NCI-H774 (cell line): ENCODE data around the gene ZNF488.
A peak's percentile ranks its signal among the peaks of the same experiment; 100 is the strongest.

Source experiments
- DNase-seq: peaks from one replicate; lab custom pipeline; 2025; lab: John Stamatoyannopoulos, UW

The ZNF488 gene

DNA sequence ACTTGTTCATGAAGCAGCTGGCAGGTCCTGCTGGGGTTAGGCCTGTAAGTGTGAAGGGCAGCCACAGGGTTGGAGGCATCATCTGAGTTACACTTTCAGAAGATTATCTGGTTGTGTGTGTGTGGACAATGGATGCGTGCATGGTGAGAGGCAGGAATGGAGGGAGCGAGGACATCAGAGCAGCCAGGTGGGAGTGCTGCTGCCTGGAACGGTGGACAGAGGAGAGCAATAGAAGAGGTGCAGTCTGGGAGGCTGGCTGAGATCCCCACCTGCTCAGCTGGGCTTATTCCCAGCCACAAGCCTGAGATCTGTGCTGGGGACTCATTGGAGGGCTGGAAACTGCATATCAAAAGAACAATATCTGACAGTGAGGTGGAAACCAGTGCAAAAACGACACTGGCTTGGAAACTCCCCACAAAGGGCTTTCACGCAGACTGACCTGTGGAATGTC, 17.9 kb downstream of the ZNF488 start:
- no peak for DNase-seq

DNA sequence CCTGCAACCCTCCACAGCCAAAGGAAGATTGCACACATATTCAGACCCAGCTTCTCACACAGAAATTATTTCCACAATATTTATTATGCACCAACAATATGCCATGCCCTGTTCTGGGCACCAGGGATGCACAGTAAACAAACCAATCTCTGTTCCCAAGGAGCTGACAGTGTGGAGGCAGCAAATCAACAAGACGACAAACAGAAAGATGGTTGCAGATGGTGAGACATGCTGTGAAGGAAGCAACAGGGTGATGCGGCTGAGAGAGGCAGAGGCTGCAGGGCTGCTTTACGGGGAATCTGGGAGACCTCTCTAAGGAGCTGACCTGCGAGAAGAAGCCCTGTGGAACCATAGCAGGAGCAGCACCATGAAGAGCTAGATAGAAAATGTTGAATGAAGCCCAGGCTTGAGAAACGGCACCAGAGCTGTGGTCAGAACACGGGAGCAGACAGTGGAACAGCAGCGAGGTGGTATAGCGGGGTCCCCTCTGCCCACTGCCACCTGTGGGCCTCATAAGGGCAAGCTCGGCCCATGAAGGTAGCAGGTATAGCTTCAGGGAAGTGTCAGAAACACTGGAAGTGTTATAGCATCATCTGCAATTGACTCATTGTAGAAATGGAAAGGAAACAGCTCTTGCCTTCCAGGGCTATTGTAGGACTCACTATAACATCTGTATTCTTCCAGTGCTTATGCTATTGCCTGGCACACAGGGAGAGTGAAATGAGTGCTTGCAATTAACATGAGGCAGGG, 18.5 kb downstream of the ZNF488 start:
- DNase-seq, result no peak

DNA sequence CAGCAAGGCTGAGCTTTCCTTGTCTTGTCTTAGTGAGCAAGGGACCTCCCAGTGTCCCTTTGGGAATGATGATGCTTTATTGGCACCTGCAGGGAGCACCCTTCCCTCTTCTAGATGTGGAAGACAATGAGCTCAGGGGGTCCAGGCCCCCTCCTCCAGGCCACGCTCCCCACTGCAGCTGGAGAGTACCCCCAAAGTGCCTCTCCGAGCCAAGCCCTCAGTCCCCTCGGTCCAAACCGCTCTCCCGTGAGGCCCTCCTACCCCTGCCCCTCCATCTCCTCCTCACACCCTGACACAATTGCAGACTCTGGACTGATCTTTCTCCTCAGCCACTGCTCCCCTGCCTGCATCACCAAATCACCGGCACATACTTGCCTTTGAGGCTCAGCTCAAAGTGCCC, 19.2 kb downstream of the ZNF488 start:
- no peak for DNase-seq

DNA sequence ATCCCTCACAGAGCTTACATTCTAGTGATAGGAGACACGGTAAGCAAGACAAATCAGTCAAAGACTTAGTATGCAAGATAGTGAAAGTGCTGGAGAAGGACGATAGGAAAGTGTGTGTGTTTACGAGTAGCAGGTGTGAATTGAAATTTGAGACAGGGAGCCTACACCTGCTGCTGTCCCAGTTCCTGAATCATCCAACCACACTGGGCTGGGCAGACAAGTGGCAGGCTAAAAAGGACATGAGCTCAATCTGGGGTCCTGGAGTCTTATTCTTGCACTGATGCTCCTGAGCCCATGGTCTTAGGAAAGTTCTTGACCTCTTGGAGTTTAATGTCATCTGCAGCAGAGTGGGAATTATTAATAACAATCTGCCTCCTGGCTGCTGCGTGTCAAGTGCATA, 19.7 kb downstream of the ZNF488 start:
- DNase-seq, result peak; percentile 46

DNA sequence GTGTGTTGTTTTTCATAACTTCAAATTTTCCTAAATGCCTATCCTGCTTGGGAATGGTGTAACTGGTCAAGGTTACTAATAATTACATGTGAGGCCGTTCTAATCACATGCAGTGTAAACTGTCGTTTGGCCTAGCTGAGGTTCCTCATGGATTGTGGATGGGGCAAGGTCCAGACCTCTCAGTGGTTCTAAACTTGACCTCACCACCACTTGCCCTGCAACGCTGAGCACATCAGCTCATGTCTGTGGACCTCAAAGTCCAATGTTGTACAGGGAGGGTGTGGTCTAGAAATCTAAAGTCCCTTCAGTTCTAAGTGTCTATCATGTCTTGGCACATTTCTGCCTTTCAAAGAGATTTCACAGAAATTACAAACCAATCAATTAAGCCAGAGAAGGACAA, 20.3 kb downstream of the ZNF488 start:
- DNase-seq, result no peak

DNA sequence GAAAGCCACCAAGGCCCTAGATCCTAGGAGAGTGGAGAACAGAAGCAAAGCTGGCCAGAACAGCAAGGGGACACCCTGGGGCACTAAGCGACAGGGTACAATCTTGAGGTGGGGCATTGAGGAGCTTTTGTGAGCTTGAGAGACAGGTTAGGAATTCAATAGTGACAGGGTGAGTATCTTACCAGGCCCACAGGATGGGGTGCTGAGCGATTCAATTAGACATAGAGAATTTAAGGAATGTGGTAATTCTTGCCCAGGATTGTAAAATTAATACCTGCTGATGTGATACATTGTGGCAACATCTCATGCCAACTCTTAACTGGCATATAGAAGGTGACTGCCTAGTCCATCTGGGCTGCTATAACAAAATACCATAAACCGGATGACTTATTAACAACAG, 21.9 kb downstream of the ZNF488 start:
- DNase-seq, result no peak

DNA sequence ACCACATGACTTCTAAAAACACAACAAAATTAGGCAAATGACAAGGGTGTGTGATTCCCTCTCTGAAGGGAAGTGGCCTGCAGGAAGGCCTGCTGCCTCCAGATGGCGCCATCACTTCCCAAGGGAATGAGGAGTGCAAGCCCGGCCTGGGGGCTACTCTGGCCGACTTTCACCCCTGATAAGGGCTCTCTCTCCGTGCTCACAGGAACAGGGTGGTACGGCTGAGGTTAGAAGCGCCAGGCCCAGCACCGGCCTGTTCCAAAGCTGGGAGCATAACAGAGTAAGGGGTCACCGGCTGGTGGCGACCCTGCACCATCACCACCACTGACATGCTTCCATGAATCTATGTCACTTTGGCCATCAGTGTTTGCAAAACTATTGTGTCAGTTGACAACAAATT, 22.8 kb downstream of the ZNF488 start:
- DNase-seq, result peak; percentile 24

DNA sequence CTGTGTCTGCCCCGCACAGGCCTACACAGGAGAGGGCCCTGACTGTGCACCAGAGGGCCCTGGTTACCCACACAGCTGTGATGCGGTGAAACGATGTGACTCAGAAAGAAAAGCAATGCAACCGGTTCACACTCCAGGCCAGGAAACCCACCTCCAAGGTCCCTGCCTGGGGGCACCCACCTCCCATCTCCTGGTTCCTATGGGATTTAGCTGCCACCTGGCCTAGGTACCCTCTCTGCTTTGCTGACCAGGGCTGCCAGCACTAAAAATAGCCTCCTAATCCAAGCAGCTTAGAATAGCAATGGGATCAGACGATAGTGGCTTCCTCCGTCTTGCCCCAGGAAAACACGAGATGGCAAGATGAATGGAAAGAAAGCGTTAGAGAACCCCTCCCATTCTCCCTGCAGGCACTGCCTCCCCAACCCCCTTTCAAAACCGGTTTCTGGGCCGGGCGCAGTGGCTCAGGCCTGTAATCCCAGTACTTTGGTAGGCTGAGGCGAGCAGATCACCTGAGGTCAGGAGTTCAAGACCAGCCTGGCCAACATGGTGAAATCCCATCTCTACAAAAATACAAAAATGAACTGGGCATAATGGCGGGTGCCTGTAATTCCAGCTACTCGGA, 23.6 kb downstream of the ZNF488 start:
- DNase-seq, result no peak

DNA sequence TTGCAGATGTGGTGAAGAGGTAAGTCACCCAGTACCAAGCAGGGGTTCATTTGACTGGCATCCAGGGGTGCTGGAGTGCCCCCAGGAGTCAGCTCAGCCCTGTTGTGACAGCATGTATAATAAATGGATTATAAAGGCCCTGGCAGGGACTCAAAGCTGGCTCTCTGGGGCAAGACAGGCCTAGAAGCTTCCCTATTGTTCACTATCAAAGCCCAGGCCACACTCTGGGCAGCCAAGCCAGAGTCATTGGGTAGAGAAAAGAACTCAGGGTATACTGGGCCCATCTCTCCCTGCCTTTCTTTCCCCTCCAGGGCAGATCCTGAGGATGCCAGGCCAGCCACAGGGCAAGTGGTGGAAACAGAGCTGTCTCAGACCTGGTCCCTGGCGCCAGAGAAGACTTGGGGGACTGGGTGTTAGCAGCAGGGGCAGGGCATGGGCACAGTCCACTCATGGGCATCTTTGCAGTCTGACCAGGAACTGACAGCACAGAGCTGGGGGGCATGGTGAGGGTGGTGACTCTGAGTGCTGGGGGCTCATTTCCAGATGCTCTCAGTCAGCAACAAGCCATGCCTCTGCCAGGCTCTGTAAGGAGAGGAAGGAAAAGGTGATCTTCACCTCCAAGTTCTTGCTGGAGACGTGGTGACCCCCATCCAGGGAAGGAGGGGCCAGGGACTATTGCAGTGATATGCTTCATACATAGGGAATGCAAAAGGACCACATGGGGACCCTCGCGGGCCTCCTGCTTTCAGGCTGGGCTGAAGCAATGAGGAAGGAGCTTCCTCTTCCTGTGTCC, 24.3 kb downstream of the ZNF488 start:
- no peak for DNase-seq

DNA sequence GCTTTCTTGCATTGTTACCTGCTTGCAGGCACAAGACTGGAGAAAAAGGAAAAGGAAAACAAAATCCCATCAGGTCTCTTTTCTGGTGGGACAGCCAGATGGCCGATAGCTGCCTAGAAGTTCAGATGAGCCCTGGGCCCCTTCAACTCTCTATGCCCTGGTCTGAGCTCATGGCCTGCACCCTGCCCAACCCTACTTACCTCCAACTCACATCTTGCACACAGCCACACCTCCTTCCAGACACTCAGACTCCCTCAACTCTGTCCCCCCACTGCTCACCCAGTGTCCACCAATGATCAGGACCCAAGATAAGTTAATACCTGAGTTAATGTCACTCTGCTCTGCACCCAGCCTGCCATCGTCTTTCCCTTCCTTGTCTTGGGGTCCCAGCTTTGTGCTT, 25.0 kb downstream of the ZNF488 start:
- no peak for DNase-seq

DNA sequence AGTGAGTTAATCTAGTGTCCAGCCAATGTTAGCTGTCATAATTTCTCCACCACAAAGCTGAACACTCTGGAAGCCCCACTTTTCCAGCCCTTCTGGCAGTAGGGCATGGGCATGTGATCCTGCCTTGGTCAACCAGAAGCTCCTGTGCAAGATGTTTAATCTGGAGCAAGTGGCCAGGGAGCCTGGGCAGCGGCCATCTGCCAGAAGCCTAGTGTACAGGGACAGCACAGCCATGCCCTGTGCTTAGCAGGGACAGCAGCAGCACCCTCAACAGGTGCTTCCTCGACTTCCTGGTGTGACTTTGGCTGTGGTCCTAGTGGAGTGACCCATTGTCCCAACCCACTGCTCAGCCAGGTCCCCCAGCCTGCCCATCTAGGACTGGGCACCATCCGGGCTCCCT, 25.6 kb downstream of the ZNF488 start:
- DNase-seq, result no peak

DNA sequence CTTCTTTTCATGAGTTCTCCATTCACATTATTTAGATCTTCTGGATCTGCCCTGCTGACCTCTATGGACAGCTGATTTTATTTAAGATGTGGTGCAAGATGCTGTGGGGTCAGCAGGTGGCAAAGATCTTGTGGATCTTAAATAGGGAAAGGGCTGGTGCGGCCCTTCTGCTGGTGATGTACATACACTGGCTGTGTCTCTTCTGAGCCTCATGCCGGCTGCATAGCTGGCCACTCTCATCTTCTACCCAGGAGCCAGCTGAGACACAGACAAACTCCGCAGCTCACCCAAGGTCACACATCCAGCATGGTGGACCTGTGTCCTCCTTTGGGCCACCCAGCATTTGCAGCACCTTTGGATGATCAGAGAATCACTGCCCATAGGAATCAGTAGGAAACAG, 26.2 kb downstream of the ZNF488 start:
- DNase-seq, result no peak

DNA sequence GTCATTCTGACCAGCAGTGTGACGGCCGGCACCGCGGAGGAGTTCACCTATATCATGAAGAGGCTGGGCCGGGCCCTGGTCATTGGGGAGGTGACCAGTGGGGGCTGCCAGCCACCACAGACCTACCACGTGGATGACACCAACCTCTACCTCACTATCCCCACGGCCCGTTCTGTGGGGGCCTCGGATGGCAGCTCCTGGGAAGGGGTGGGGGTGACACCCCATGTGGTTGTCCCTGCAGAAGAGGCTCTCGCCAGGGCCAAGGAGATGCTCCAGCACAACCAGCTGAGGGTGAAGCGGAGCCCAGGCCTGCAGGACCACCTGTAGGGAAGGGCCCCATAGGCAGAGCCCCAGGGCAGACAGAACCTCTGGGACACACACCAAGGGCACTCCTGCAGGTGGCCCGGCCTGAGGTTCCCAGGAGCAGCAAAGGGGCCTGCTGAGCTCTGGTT, 26.9 kb downstream of the ZNF488 start:
- no peak for DNase-seq

DNA sequence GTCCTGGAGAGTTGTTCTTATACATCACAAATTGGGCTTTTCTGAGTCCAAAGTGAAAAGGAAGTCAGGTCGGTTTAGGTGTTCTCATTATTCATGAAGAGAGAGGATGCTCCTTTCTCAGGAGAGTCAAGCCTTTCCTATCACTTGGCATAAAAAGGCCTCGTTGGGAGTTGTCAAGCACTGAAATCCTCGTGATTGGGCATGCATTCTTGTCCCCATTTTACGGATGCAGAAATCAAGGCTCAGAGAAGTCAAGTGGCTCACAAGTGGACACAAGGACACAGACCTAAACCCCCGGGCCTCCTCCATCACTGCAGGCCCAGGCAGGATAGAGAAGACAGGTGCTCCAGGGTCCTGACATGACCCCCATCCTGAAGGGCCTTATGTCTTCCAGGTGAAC, 27.4 kb downstream of the ZNF488 start:
- no peak for DNase-seq

DNA sequence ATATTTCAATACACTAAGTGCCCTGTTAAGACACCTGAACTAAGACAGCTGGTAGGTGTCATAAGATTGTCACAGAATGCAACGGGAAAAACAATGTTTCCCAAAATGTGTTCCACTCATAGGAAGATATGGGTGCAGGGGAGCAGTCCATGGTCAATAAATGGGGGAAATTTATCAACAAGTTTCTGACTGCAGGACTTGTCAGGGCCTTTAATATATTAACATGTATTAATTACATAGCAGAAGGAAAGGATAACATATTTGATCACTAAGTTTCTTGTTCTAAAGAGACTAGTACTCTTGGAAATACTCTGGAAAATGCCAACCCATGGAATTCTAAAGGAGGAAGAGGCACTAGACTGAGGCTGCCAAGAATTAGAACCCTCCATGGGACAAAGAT, 29.2 kb downstream of the ZNF488 start:
- no peak for DNase-seq

DNA sequence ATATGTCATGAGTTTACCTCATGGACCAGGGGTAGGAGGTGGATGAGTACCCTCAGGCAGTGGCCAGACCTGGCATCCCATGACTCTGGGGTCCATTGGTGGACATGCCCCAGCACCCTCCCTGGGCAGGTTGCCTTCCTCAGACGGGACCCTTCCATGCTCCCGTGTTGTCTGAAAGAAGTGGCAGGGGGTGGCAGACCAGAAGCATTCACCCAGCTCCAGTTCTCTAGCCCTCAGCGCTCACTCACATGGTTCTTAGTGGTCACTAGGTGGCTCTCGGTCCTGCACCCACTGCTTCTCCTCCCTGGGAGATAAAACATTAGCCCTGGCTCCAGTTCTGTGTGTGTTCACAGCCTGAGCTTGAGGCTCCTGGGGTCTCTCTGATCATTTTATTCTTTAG, 29.9 kb downstream of the ZNF488 start:
- no peak for DNase-seq

DNA sequence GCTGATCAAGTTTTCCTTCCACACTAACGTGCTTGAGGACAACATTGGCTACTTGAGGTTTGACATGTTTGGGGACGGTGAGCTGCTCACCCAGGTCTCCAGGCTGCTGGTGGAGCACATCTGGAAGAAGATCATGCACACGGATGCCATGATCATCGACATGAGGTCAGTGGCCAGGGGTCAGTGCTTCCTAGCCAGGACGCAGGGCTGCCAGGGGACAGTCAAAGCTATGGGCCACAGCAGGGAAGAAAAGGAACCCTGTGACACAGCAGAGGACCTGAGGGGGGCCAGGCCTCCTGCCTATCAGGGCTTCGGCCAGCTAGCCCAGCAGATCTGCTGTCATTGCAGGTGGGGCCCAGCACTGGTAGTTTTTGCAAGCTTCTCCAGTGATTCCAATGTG, 30.7 kb downstream of the ZNF488 start:
- no peak for DNase-seq

DNA sequence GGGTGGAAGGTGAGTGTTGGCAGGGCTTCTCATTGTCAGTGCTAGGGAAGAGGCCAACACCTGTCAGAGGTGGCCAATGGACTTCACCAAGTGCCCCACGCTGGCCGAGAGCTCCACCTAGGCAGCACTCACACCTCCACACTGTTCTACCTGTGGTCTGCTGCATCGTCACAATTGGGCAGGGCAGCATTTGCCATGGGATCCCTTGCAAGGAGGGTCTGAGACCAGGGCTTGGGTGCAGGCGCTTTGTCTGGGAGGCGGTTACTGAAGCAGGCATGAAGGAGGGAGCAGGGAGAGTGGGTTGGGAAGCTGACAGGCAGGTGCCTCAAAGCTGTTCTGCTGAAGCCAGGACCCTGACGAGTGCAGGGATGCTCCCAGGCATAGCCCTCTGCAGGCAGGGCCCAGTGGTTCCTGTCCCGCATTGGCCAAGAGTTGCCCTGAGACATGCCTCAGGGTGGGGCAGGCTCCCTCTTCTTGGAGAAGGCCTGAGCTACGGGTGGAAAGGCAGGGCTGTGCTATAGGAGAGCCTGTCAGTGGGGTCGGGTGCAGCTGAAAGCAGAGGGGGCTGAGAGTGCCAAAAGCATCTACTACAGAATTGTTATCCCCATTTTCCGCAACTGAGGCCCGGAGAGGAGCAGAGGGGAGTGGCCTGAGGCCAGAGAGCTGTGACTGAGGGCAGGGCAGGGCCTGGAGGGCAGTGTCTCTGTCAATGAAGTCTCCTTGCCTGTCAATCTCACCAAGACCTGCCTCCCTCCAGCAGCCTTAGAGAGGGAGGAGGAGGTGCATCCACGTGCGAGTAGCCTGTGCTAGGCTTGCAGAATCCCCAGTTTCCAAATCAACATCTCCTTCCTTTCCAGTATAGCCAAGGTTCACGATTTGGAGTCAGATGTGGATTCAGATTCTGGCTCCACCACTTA, 31.9 kb downstream of the ZNF488 start:
- no peak for DNase-seq

DNA sequence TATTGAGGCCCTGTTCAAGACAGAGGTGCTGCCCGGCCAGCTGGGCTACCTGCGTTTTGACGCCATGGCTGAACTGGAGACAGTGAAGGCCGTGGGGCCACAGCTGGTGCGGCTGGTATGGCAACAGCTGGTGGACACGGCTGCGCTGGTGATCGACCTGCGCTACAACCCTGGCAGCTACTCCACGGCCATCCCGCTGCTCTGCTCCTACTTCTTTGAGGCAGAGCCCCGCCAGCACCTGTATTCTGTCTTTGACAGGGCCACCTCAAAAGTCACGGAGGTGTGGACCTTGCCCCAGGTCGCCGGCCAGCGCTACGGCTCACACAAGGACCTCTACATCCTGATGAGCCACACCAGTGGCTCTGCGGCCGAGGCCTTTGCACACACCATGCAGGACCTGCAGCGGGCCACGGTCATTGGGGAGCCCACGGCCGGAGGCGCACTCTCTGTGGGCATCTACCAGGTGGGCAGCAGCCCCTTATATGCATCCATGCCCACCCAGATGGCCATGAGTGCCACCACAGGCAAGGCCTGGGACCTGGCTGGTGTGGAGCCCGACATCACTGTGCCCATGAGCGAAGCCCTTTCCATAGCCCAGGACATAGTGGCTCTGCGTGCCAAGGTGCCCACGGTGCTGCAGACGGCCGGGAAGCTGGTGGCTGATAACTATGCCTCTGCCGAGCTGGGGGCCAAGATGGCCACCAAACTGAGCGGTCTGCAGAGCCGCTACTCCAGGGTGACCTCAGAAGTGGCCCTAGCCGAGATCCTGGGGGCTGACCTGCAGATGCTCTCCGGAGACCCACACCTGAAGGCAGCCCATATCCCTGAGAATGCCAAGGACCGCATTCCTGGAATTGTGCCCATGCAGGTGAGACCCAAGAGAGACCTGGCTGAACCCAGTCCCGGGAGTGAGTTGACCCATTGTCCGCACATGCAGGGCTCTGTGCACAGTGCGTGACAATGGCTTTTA, 33.1 kb downstream of the ZNF488 start:
- DNase-seq, result no peak

DNA sequence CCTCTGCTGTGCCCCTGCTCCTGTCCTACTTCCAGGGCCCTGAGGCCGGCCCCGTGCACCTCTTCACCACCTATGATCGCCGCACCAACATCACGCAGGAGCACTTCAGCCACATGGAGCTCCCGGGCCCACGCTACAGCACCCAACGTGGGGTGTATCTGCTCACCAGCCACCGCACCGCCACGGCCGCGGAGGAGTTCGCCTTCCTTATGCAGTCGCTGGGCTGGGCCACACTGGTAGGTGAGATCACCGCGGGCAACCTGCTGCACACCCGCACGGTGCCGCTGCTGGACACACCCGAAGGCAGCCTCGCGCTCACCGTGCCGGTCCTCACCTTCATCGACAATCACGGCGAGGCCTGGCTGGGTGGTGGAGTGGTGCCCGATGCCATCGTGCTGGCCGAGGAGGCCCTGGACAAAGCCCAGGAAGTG, 34.1 kb downstream of the ZNF488 start:
- no peak for DNase-seq

DNA sequence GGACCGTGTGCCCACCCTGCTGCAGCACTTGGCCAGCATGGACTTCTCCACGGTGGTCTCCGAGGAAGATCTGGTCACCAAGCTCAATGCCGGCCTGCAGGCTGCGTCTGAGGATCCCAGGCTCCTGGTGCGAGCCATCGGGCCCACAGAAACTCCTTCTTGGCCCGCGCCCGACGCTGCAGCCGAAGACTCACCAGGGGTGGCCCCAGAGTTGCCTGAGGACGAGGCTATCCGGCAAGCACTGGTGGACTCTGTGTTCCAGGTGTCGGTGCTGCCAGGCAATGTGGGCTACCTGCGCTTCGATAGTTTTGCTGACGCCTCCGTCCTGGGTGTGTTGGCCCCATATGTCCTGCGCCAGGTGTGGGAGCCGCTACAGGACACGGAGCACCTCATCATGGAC, 34.6 kb downstream of the ZNF488 start:
- no peak for DNase-seq
